GM23338 (cell line): ENCODE measurements around the gene HNRNPM. TPM values are rescaled to one million over a fixed set of nuclear protein-coding genes. Genes with fewer than 3 reads are reported as not detected.
A peak's percentile ranks its signal among the peaks of the same experiment; 100 is the strongest.

Experiments used
- ATAC-seq: fragments of 200-7000 bp; cut with Tn5 transposase; 3 replicates; pipeline ENCODE4 v1.9.1; 2020
- DNase-seq: peaks from one replicate; pipeline ENCODE4 v3.0.0-alpha.2; 2015; ENCODE audit warnings: low spot score
- H2AFZ ChIP-seq: fragments of 200-600 bp; sonication (generic); 2 replicates; pipeline ENCODE4 v1.8.0; 2016; ENCODE audit warnings: antibody characterized with exemption, mild to moderate bottlenecking, moderate library complexity
- H3F3A ChIP-seq: fragments of 200-600 bp; sonication (generic); replicated peaks from 2 replicates; pipeline ENCODE4 v1.8.0; 2017; ENCODE audit warnings: antibody characterized with exemption, mixed run types, low read depth
- H3K27ac ChIP-seq: fragments of 200-600 bp; sonication (generic); 2 replicates; pipeline ENCODE4 v1.6.1; 2016; ENCODE audit warnings: low read depth
- H3K27me3 ChIP-seq: fragments of 200-600 bp; sonication (generic); 2 replicates; pipeline ENCODE4 v1.8.0; 2016; ENCODE audit warnings: mild to moderate bottlenecking, mixed run types, moderate library complexity; ENCODE audit not compliant: insufficient read depth
- H3K36me3 ChIP-seq: fragments of 200-600 bp; sonication (generic); 2 replicates; pipeline ENCODE4 v1.8.0; 2016; ENCODE audit warnings: mild to moderate bottlenecking; ENCODE audit not compliant: insufficient read depth
- H3K4me1 ChIP-seq: fragments of 200-600 bp; sonication (generic); 2 replicates; pipeline ENCODE4 v1.8.0; 2016; ENCODE audit warnings: mild to moderate bottlenecking, moderate library complexity; ENCODE audit not compliant: insufficient read depth
- H3K4me2 ChIP-seq: fragments of 200-600 bp; sonication (generic); 2 replicates; pipeline ENCODE4 v1.7.1; 2017; ENCODE audit warnings: mixed run types
- H3K4me3 ChIP-seq: fragments of 200-600 bp; sonication (generic); 2 replicates; pipeline ENCODE4 v1.6.1; 2016; ENCODE audit warnings: mixed run types
- H3K79me2 ChIP-seq: fragments of 200-600 bp; sonication (generic); replicated peaks from 2 replicates; pipeline ENCODE4 v1.8.0; 2017; ENCODE audit warnings: mild to moderate bottlenecking; ENCODE audit not compliant: insufficient read depth
- H3K9me2 ChIP-seq: fragments of 200-600 bp; sonication (generic); 2 replicates; pipeline ENCODE4 v1.8.0; 2017; ENCODE audit not compliant: insufficient read depth
- H4K20me1 ChIP-seq: fragments of 200-600 bp; sonication (generic); replicated peaks from 2 replicates; pipeline ENCODE4 v1.8.0; 2017; ENCODE audit warnings: mild to moderate bottlenecking; ENCODE audit not compliant: insufficient read depth
- H3K27ac Mint-ChIP-seq: 2 replicates; pipeline ENCODE4 v1.8.0; 2020; ENCODE audit warnings: inconsistent platforms, mild to moderate bottlenecking, moderate library complexity, mixed read lengths
- H3K27me3 Mint-ChIP-seq: 3 replicates; pipeline ENCODE4 v1.8.0; 2022; ENCODE audit warnings: low read depth, mild to moderate bottlenecking, moderate library complexity, mixed read lengths, inconsistent platforms; ENCODE audit not compliant: insufficient read depth, poor library complexity
- H3K36me3 Mint-ChIP-seq: 3 replicates; pipeline ENCODE4 v1.8.0; 2021; ENCODE audit warnings: low read depth, mild to moderate bottlenecking, inconsistent platforms, moderate library complexity, mixed read lengths
- H3K4me1 Mint-ChIP-seq: 3 replicates; pipeline ENCODE4 v1.8.0; 2020; ENCODE audit warnings: mild to moderate bottlenecking, inconsistent platforms, mixed read lengths
- H3K4me3 Mint-ChIP-seq: 3 replicates; pipeline ENCODE4 v1.8.0; 2021; ENCODE audit warnings: moderate library complexity, mild to moderate bottlenecking, inconsistent platforms, mixed read lengths
- H3K9me3 Mint-ChIP-seq: 3 replicates; pipeline ENCODE4 v1.8.0; 2020; ENCODE audit warnings: moderate library complexity, mild to moderate bottlenecking, inconsistent platforms, mixed read lengths
- CTCF ChIP-seq, 2 experiments: fragments of 200-600 bp in 1 of 2; sonication (generic) in 1 of 2; conservative IDR thresholded peaks; 2 replicates each; pipeline versions ENCODE4 v1.5.1 to v1.6.1; 2016 to 2017; ENCODE audit warnings: antibody characterized with exemption in 2 of 2, low read depth in 2 of 2, mild to moderate bottlenecking in 2 of 2, moderate library complexity in 1 of 2
- ETS1 ChIP-seq: IDR thresholded peaks from 2 replicates; pipeline ENCODE4 v1.6.1; 2016; ENCODE audit warnings: antibody characterized with exemption
- EZH2 ChIP-seq: fragments of 200-600 bp; sonication (generic); IDR thresholded peaks from one replicate; pipeline ENCODE4 v1.8.0; 2017; ENCODE audit warnings: antibody characterized with exemption, mild to moderate bottlenecking, low read depth; ENCODE audit not compliant: unreplicated experiment
- JUNB ChIP-seq: IDR thresholded peaks from one replicate; pipeline ENCODE4 v1.6.1; 2016; ENCODE audit warnings: antibody characterized with exemption; ENCODE audit not compliant: unreplicated experiment
- POLR2AphosphoS5 ChIP-seq: IDR thresholded peaks from 2 replicates; pipeline ENCODE4 v1.6.1; 2016; ENCODE audit warnings: antibody characterized with exemption, low read depth
- REST ChIP-seq: IDR thresholded peaks from one replicate; pipeline ENCODE4 v1.6.1; 2018; ENCODE audit warnings: antibody characterized with exemption; ENCODE audit not compliant: unreplicated experiment
- STAT1 ChIP-seq: IDR thresholded peaks from one replicate; pipeline ENCODE4 v1.6.1; 2016; ENCODE audit warnings: antibody characterized with exemption; ENCODE audit not compliant: unreplicated experiment
- ZNF114 ChIP-seq: fragments of 250-450 bp; sonication (Bioruptor Pico); IDR thresholded peaks from 2 replicates; pipeline ENCODE4 v1.5.0; 2020; ENCODE audit warnings: mild to moderate bottlenecking, moderate library complexity
- ZNF331 ChIP-seq: fragments of 250-450 bp; sonication (Bioruptor Pico); IDR thresholded peaks from 2 replicates; pipeline ENCODE4 v1.5.0; 2020; ENCODE audit warnings: low read depth, mild to moderate bottlenecking, moderate library complexity
- polyA plus RNA-seq: library from polyadenylated mRNA; unstranded; fragments of >200 nt; fragmentation: Nextera tagmentation; extraction: Ambion mirVana; gene quantifications from 2 replicates; pipeline ENCODE4 v1.2.1, GENCODE V29; 2016
- total RNA-seq: library from RNA; depleted of rRNA; stranded (reverse); fragments of >200 nt; shearing (Covaris generic); gene quantifications from 2 replicates; pipeline ENCODE4 v1.2.3, GENCODE V29; 2014

HNRNPM gene
- total and polyA plus RNA-seq, 2 experiments from 2014 or later, result 291 to 389 TPM

GRCh38 chr19:8530061-8530679 is 85.4 kb downstream of the HNRNPM start:
- Mint-ChIP-seq H3K36me3 (no peaks in the 10 kb centered on the region), H3K27me3 (peaks cover 15% of the 10 kb centered on the region), H3K4me1 (peaks cover 17% of the 10 kb centered on the region), H3K9me3 (no peaks in the 10 kb centered on the region; the same call in 2 of the 3 replicates), H3K4me3 (no peak overlapping the region; the same call in 2 of the 3 replicates), H3K27ac (no peak overlapping the region)
- TF ChIP-seq STAT1, result no peak
- TF ChIP-seq ZNF114 (CRISPR knock-in tag), result no peak
- TF ChIP-seq ETS1, result no peak
- TF ChIP-seq POLR2AphosphoS5, result no peak
- TF ChIP-seq ZNF331 (CRISPR knock-in tag), result no peak
- no peak for TF ChIP-seq REST
- no peak for TF ChIP-seq JUNB
- Histone ChIP-seq H4K20me1 (peaks cover 3% of the 10 kb centered on the region; the same call in 1 of the 2 replicates), H2AFZ (no peak overlapping the region), H3F3A (0 out of 2 replicates have a peak, but pooled peaks cover 3% of the 10 kb centered on the region), H3K27ac (no peak overlapping the region), H3K79me2 (no peaks in the 10 kb centered on the region; the same call in 1 of the 2 replicates), H3K36me3 (no peaks in the 10 kb centered on the region), H3K9me2 (no peaks in the 10 kb centered on the region), H3K4me2 (0 out of 2 replicates have a peak overlapping the region, but pooled peaks have one; percentile 10), H3K4me1 (peaks cover 6% of the 10 kb centered on the region), H3K4me3 (no peak overlapping the region), H3K27me3 (0 out of 2 replicates have a peak, but pooled peaks cover 2% of the 10 kb centered on the region)
- DNase-seq (peak; percentile 38), ATAC-seq (no peak)

GRCh38 chr19:8531470-8531869 is 86.7 kb downstream of the HNRNPM start:
- Histone ChIP-seq H4K20me1 (peaks cover 3% of the 10 kb centered on the region; the same call in 1 of the 2 replicates), H3K4me1 (peaks cover 9% of the 10 kb centered on the region)
- no peaks in the 10 kb centered on the region; the same call in 2 of the 3 replicates for H3K9me3 Mint-ChIP-seq
- TF ChIP-seq POLR2AphosphoS5, result no peak
- TF ChIP-seq EZH2, result no peak
- TF ChIP-seq ZNF331 (CRISPR knock-in tag), result no peak
- TF ChIP-seq CTCF (conservative IDR thresholded peaks at IDR 0.05; ENCODE audit: low read depth in 2 of 2), result no peak
- TF ChIP-seq JUNB, result no peak
- no peak for TF ChIP-seq ZNF114 (CRISPR knock-in tag)

More at GRCh38 chr19:8531470-8531869, 86.7 kb downstream of the HNRNPM start:
- DNase-seq, result no peak
- Mint-ChIP-seq H3K27ac (no peak overlapping the region), H3K4me1 (peaks cover 17% of the 10 kb centered on the region), H3K36me3 (no peaks in the 10 kb centered on the region), H3K27me3 (peaks cover 19% of the 10 kb centered on the region), H3K4me3 (no peak overlapping the region)
- H3K36me3 ChIP-seq, result no peaks in the 10 kb centered on the region
- no peaks in the 10 kb centered on the region; the same call in 1 of the 2 replicates for H3K79me2 ChIP-seq
- H3K4me3 ChIP-seq, result no peak overlapping the region
- H2AFZ ChIP-seq, result no peak overlapping the region
- H3K4me2 ChIP-seq, result no peak overlapping the region
- H3F3A ChIP-seq, result 0 out of 2 replicates have a peak, but pooled peaks cover 3% of the 10 kb centered on the region
- ATAC-seq, result no peak
- no peak overlapping the region for H3K27ac ChIP-seq
- no peaks in the 10 kb centered on the region for H3K9me2 ChIP-seq
- H3K27me3 ChIP-seq, result 0 out of 2 replicates have a peak, but pooled peaks cover 2% of the 10 kb centered on the region
